ENCODE measurements around the gene CALY. TPM values are rescaled to one million over a fixed set of nuclear protein-coding genes. Genes with fewer than 3 reads are reported as not detected.
A peak's percentile ranks its signal among the peaks of the same experiment; 100 is the strongest.

Gene CALY
- total RNA-seq, 2 experiments from 2014 or later: 3.8 to 3.9 TPM

GRCh38 chr10:133335246-133336117 is 1.2 kb downstream of the CALY start:
- ChIA-PET POLR2A (interaction anchor here (0.7 to 2.0 kb wide), 9 partner anchors 11 to 73 kb away, joined by 3 to 12 read pairs (median 5); partner anchors contain the start of genes FUOM and PAOX), CTCF (no interaction called here)
- peak overlapping the region; percentile 81 for H3K4me3 Mint-ChIP-seq
- H3K4me1 Mint-ChIP-seq (ENCODE audit: low read depth): peaks cover 6% of the 10 kb centered on the region
- H3K36me3 ChIP-seq (ENCODE audit: insufficient read depth, low read length): no peaks in the 10 kb centered on the region
- TF ChIP-seq, protein P1, sequence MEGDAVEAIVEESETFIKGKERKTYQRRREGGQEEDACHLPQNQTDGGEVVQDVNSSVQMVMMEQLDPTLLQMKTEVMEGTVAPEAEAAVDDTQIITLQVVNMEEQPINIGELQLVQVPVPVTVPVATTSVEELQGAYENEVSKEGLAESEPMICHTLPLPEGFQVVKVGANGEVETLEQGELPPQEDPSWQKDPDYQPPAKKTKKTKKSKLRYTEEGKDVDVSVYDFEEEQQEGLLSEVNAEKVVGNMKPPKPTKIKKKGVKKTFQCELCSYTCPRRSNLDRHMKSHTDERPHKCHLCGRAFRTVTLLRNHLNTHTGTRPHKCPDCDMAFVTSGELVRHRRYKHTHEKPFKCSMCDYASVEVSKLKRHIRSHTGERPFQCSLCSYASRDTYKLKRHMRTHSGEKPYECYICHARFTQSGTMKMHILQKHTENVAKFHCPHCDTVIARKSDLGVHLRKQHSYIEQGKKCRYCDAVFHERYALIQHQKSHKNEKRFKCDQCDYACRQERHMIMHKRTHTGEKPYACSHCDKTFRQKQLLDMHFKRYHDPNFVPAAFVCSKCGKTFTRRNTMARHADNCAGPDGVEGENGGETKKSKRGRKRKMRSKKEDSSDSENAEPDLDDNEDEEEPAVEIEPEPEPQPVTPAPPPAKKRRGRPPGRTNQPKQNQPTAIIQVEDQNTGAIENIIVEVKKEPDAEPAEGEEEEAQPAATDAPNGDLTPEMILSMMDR (IDR thresholded peaks at IDR 0.05): no peak
- H3K36me3 Mint-ChIP-seq (ENCODE audit: low read depth): peaks cover 4% of the 10 kb centered on the region
- peaks cover 4% of the 10 kb centered on the region for H3K9me3 Mint-ChIP-seq
- H3K27ac Mint-ChIP-seq: peak overlapping the region; percentile 86
- peaks cover 12% of the 10 kb centered on the region for H3K27me3 Mint-ChIP-seq
- peak overlapping the region; percentile 58 for H3K4me3 ChIP-seq (ENCODE audit: low read length)
- peaks cover 0 to 13% of the 10 kb centered on the region in 2 experiments for H3K9me3 ChIP-seq (ENCODE audit: control insufficient read depth in 1 of 2, insufficient read depth in 1 of 2, low read length in 2 of 2)
- H3K27ac ChIP-seq (ENCODE audit: low read depth in 1 of 2, low read length in 2 of 2): peak overlapping the region; percentile 53 to 78
- intact Hi-C loops (cut with DNase I, micrococcal nuclease): loop anchor here (2.0 to 5.0 kb wide), 4 partner anchors 21 to 57 kb away; partner anchors contain the start of genes ECHS1 (in 1 of the 2), FUOM (in 1 of the 2) and MTG1 (in 1 of the 2)
- DNase-seq (peak; percentile 67 to 96 (median 83)), ATAC-seq (ENCODE audit: poor library complexity) (peak; percentile 56)
- H3K4me1 ChIP-seq (ENCODE audit: insufficient read depth, low read length): peaks cover 41% of the 10 kb centered on the region
- no peaks in the 10 kb centered on the region for H3K27me3 ChIP-seq (ENCODE audit: control insufficient read depth in 1 of 2, insufficient read depth in 2 of 2, low read length in 2 of 2)

GRCh38 chr10:133334503-133335245 is 2.0 kb downstream of the CALY start:
- Histone ChIP-seq H3K36me3 (ENCODE audit: insufficient read depth, low read length) (no peaks in the 10 kb centered on the region), H3K4me1 (ENCODE audit: insufficient read depth, low read length) (peaks cover 46% of the 10 kb centered on the region), H3K9me3 (ENCODE audit: control insufficient read depth in 1 of 2, insufficient read depth in 1 of 2, low read length in 2 of 2) (peaks cover 0 to 13% of the 10 kb centered on the region in 2 experiments), H3K4me3 (ENCODE audit: low read length) (peak overlapping the region; percentile 58), H3K27ac (ENCODE audit: low read depth in 1 of 2, low read length in 2 of 2) (peak overlapping the region; percentile 53 to 78), H3K27me3 (ENCODE audit: control insufficient read depth in 1 of 2, insufficient read depth in 2 of 2, low read length in 2 of 2) (no peaks in the 10 kb centered on the region)
- peaks cover 4% of the 10 kb centered on the region for H3K36me3 Mint-ChIP-seq (ENCODE audit: low read depth)
- H3K4me1 Mint-ChIP-seq (ENCODE audit: low read depth): peaks cover 7% of the 10 kb centered on the region
- TF ChIP-seq, protein P1 (IDR thresholded peaks at IDR 0.05): no peak
- intact Hi-C loops (cut with DNase I, micrococcal nuclease): loop anchor here (5.0 kb wide), 2 partner anchors 38 to 58 kb away; partner anchors contain the start of genes ECHS1 (in 1 of the 2) and MTG1 (in 1 of the 2)
- H3K27ac Mint-ChIP-seq: peak overlapping the region; percentile 86
- H3K9me3 Mint-ChIP-seq: peaks cover 4% of the 10 kb centered on the region
- ChIA-PET POLR2A (no interaction called here), CTCF (no interaction called here)
- peak overlapping the region; percentile 84 for H3K4me3 Mint-ChIP-seq
- DNase-seq: peak in 5 of 14 experiments; percentile 13 to 65 (median 55)
- H3K27me3 Mint-ChIP-seq: peaks cover 14% of the 10 kb centered on the region
- peak; percentile 10 for ATAC-seq (ENCODE audit: poor library complexity)

GRCh38 chr10:133332936-133333699 is 3.6 kb downstream of the CALY start:
- Mint-ChIP-seq H3K36me3 (ENCODE audit: low read depth) (peaks cover 4% of the 10 kb centered on the region), H3K4me1 (ENCODE audit: low read depth) (peaks cover 12% of the 10 kb centered on the region), H3K27ac (peak overlapping the region; percentile 82), H3K27me3 (peaks cover 26% of the 10 kb centered on the region), H3K4me3 (peak overlapping the region; percentile 70), H3K9me3 (peaks cover 4% of the 10 kb centered on the region)
- no peak overlapping the region for H3K27ac ChIP-seq (ENCODE audit: low read depth in 1 of 2, low read length in 2 of 2)
- no peak overlapping the region for H3K4me3 ChIP-seq (ENCODE audit: low read length)
- ChIA-PET POLR2A (no interaction called here), CTCF (no interaction called here)
- H3K27me3 ChIP-seq (ENCODE audit: control insufficient read depth in 1 of 2, insufficient read depth in 2 of 2, low read length in 2 of 2): peaks cover 13 to 14% of the 10 kb centered on the region in 2 experiments
- intact Hi-C loops (cut with DNase I, micrococcal nuclease): no loop called here
- TF ChIP-seq, protein P1 (IDR thresholded peaks at IDR 0.05): no peak
- ATAC-seq (ENCODE audit: poor library complexity) (no peak), DNase-seq (no peak)
- H3K4me1 ChIP-seq (ENCODE audit: insufficient read depth, low read length): peaks cover 46% of the 10 kb centered on the region
- H3K9me3 ChIP-seq (ENCODE audit: control insufficient read depth in 1 of 2, insufficient read depth in 1 of 2, low read length in 2 of 2): peaks cover 0 to 20% of the 10 kb centered on the region in 2 experiments
- H3K36me3 ChIP-seq (ENCODE audit: insufficient read depth, low read length): no peaks in the 10 kb centered on the region
